GM10847 (cell line): Measurements from ENCODE around the gene CBR1.

ENCODE experiments used
- POLR2A ChIP-seq: IDR thresholded peaks from 2 replicates; pipeline ENCODE4 v1.6.1; 2011; ENCODE audit not compliant: insufficient read length; ENCODE audit errors: extremely low read depth

Gene CBR1

GRCh38 chr21:36069713-36070583, at the start of gene CBR1:
Gene CBR1, plus strand, starts transcription at chr21:36070024. Its CDS starts 92 bp downstream, at chr21:36070116.
- peak; percentile 62 for TF ChIP-seq POLR2A

- no peak for TF ChIP-seq POLR2A
Measured at GRCh38 chr21:36021251-36021837, 48.5 kb upstream of the CBR1 start.

GRCh38 chr21:36022427-36023091, 47.3 kb upstream of the CBR1 start:
- TF ChIP-seq POLR2A = no peak

- no peak for TF ChIP-seq POLR2A
Measured at GRCh38 chr21:36023092-36023480, 46.7 kb upstream of the CBR1 start.

GRCh38 chr21:36024782-36025181, 45.0 kb upstream of the CBR1 start:
- TF ChIP-seq POLR2A = no peak

GRCh38 chr21:36027347-36027746, 42.5 kb upstream of the CBR1 start:
- TF ChIP-seq POLR2A = no peak

GRCh38 chr21:36028127-36029069, 41.4 kb upstream of the CBR1 start:
- TF ChIP-seq POLR2A = no peak

GRCh38 chr21:36029309-36029708, 40.5 kb upstream of the CBR1 start:
- no peak for TF ChIP-seq POLR2A

- no peak for TF ChIP-seq POLR2A
Measured at GRCh38 chr21:36030581-36031189, 39.1 kb upstream of the CBR1 start.

GRCh38 chr21:36032647-36033406, 37.0 kb upstream of the CBR1 start:
- TF ChIP-seq POLR2A = no peak

GRCh38 chr21:36034211-36034913, 35.5 kb upstream of the CBR1 start:
- no peak for TF ChIP-seq POLR2A

- TF ChIP-seq POLR2A = no peak
Measured at GRCh38 chr21:36035381-36035791, 34.4 kb upstream of the CBR1 start.
